ENCODE results near the gene TBX10.

DNA sequence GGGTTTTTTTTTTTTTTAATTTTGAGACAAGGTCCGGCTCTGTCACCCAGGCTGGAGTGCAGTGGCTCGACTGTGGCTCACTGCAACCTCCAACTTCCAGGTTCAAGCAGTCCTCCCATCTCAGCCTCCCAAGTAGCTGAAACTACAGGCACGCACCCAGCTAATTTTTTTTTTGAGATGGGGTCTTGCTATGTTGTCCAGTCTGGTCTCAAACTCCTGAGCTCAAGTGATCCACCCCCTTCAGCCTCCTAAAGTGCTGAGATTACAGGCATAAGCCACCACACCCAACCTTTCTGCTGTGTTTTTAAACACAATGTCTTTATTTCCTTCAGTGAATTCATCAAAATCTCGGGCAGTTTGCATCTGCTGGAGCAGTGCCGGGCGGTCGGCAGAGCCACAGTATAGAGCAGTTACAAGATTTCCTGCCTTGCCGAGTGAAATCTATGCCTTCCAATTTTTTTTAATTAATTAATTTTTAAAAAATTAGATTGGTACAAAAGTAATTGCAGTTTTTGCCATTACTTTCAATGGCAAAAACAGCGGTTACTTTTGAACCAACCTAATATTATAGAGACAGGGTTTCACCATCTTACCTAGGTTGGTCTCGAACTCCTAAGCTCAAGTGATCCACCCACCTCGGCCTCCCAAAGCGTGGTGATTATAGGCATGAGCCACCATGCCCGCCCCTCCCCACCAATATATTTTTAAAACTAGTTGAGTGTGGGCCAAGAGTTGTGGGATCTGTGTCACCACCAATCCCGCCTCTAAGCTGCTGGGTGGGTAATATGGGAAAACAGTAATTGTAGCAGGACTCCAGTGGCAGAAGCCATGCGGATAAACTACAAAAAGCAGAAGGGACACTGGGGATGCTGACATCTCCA is 13.6 kb upstream of the TBX10 start:
- no peak for TF ChIP-seq EZH2 (IDR thresholded peaks at IDR 0.05; ENCODE audit: insufficient read depth, poor library complexity, severe bottlenecking)
- TF ChIP-seq EZH2phosphoT487 (IDR thresholded peaks at IDR 0.05; ENCODE audit: insufficient read depth, low read depth), result no peak
